ENCODE results near the gene TMEM88. TPM values are rescaled to one million over a fixed set of nuclear protein-coding genes. Genes with fewer than 3 reads are reported as not detected.

TMEM88 gene
- total and polyA plus RNA-seq, 2 of the 13 experiments (the other 11 are each of a cell fraction or from before 2014, with no cell fraction given): 0.31 to 0.66 TPM

DNA sequence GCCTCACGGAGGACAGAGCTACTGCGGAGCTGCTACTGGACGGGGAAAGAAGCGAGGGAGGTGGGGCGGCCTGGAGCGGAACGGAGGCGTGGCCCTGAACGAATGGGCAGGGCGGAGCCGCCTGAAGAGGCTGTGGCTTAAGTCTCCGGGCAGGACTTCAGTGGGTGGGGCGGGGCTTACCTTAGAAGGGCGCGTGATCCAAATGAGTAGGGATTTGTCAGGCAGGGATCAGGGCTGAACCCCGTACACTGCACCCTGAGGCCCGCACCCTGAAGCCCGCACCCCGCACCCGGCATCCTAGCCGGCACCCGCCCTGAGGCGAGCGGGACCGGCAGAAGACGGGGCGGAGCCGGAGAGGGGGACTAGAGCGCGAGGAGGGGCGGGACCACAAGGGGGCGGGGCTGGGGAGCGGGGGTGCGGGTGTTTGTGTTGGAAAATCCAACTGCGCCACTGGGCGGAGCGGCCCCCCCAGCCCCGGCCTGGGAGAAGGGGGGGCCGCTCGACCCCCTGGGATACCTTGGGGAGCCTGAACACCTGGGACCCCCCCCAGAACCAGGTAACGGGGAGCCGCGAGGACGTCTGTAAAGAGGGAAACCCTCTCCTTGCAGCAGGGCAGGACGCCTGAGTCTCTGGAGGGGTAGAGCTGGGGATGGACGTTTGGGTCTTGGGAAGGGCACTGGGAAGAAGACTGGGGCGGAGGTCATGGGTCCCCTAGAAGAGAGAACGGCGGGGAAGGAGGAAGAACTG lies 20.9 kb upstream of the TMEM88 start, which contains the start of gene KDM6B (continued):
- TF ChIP-seq, protein P1, sequence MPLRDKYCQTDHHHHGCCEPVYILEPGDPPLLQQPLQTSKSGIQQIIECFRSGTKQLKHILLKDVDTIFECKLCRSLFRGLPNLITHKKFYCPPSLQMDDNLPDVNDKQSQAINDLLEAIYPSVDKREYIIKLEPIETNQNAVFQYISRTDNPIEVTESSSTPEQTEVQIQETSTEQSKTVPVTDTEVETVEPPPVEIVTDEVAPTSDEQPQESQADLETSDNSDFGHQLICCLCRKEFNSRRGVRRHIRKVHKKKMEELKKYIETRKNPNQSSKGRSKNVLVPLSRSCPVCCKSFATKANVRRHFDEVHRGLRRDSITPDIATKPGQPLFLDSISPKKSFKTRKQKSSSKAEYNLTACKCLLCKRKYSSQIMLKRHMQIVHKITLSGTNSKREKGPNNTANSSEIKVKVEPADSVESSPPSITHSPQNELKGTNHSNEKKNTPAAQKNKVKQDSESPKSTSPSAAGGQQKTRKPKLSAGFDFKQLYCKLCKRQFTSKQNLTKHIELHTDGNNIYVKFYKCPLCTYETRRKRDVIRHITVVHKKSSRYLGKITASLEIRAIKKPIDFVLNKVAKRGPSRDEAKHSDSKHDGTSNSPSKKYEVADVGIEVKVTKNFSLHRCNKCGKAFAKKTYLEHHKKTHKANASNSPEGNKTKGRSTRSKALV (CRISPR knock-in tag; IDR thresholded peaks at IDR 0.05): 0 out of 2 replicates have a peak, but pooled peaks have one; percentile 22
- TF ChIP-seq TP53 (CRISPR knock-in tag; conservative IDR thresholded peaks at IDR 0.05) (no peak), ZNF878 (CRISPR knock-in tag; IDR thresholded peaks at IDR 0.05) (no peak), SP4 (CRISPR knock-in tag; IDR thresholded peaks at IDR 0.05) (peak; percentile 73), ZNF768 (CRISPR knock-in tag; IDR thresholded peaks at IDR 0.05) (no peak), MTA1 (CRISPR knock-in tag; IDR thresholded peaks at IDR 0.05; ENCODE audit: borderline replicate concordance) (no peak), ZNF891 (CRISPR knock-in tag; IDR thresholded peaks at IDR 0.05) (no peak), ARNT (IDR thresholded peaks at IDR 0.05) (no peak), ZFYVE20 (CRISPR knock-in tag; IDR thresholded peaks at IDR 0.05; ENCODE audit: borderline replicate concordance, low read depth) (no peak), ZNF557 (CRISPR knock-in tag; IDR thresholded peaks at IDR 0.05) (no peak), ZNF160 (CRISPR knock-in tag; IDR thresholded peaks at IDR 0.05) (no peak), SCMH1 (CRISPR knock-in tag; IDR thresholded peaks at IDR 0.05; ENCODE audit: borderline replicate concordance) (no peak), ZNF572 (CRISPR knock-in tag; IDR thresholded peaks at IDR 0.05) (no peak), BHLHE40 (IDR thresholded peaks at IDR 0.05; ENCODE audit: low read length) (no peak), HMG20A (CRISPR knock-in tag; IDR thresholded peaks at IDR 0.05; ENCODE audit: borderline replicate concordance) (no peak), ZNF121 (CRISPR knock-in tag; IDR thresholded peaks at IDR 0.05) (no peak), HOXA9 (CRISPR knock-in tag; IDR thresholded peaks at IDR 0.05; ENCODE audit: borderline replicate concordance) (no peak), ZNF350 (CRISPR knock-in tag; IDR thresholded peaks at IDR 0.05; ENCODE audit: borderline replicate concordance, low read depth) (no peak)
- TF ChIP-seq, protein P2, sequence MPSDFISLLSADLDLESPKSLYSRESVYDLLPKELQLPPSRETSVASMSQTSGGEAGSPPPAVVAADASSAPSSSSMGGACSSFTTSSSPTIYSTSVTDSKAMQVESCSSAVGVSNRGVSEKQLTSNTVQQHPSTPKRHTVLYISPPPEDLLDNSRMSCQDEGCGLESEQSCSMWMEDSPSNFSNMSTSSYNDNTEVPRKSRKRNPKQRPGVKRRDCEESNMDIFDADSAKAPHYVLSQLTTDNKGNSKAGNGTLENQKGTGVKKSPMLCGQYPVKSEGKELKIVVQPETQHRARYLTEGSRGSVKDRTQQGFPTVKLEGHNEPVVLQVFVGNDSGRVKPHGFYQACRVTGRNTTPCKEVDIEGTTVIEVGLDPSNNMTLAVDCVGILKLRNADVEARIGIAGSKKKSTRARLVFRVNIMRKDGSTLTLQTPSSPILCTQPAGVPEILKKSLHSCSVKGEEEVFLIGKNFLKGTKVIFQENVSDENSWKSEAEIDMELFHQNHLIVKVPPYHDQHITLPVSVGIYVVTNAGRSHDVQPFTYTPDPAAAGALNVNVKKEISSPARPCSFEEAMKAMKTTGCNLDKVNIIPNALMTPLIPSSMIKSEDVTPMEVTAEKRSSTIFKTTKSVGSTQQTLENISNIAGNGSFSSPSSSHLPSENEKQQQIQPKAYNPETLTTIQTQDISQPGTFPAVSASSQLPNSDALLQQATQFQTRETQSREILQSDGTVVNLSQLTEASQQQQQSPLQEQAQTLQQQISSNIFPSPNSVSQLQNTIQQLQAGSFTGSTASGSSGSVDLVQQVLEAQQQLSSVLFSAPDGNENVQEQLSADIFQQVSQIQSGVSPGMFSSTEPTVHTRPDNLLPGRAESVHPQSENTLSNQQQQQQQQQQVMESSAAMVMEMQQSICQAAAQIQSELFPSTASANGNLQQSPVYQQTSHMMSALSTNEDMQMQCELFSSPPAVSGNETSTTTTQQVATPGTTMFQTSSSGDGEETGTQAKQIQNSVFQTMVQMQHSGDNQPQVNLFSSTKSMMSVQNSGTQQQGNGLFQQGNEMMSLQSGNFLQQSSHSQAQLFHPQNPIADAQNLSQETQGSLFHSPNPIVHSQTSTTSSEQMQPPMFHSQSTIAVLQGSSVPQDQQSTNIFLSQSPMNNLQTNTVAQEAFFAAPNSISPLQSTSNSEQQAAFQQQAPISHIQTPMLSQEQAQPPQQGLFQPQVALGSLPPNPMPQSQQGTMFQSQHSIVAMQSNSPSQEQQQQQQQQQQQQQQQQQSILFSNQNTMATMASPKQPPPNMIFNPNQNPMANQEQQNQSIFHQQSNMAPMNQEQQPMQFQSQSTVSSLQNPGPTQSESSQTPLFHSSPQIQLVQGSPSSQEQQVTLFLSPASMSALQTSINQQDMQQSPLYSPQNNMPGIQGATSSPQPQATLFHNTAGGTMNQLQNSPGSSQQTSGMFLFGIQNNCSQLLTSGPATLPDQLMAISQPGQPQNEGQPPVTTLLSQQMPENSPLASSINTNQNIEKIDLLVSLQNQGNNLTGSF (CRISPR knock-in tag; IDR thresholded peaks at IDR 0.05): no peak
- TF ChIP-seq, protein P3, sequence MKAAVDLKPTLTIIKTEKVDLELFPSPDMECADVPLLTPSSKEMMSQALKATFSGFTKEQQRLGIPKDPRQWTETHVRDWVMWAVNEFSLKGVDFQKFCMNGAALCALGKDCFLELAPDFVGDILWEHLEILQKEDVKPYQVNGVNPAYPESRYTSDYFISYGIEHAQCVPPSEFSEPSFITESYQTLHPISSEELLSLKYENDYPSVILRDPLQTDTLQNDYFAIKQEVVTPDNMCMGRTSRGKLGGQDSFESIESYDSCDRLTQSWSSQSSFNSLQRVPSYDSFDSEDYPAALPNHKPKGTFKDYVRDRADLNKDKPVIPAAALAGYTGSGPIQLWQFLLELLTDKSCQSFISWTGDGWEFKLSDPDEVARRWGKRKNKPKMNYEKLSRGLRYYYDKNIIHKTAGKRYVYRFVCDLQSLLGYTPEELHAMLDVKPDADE (CRISPR knock-in tag; IDR thresholded peaks at IDR 0.05): no peak
- TF ChIP-seq, protein P4, sequence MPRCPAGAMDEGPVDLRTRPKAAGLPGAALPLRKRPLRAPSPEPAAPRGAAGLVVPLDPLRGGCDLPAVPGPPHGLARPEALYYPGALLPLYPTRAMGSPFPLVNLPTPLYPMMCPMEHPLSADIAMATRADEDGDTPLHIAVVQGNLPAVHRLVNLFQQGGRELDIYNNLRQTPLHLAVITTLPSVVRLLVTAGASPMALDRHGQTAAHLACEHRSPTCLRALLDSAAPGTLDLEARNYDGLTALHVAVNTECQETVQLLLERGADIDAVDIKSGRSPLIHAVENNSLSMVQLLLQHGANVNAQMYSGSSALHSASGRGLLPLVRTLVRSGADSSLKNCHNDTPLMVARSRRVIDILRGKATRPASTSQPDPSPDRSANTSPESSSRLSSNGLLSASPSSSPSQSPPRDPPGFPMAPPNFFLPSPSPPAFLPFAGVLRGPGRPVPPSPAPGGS (CRISPR knock-in tag; IDR thresholded peaks at IDR 0.05): no peak

Data from HepG2 (cell line).